PC-3 (cell line): Measurements from ENCODE around the gene LIMA1. TPM values are rescaled to one million over a fixed set of nuclear protein-coding genes. Genes with fewer than 3 reads are reported as not detected.
A peak's percentile ranks its signal among the peaks of the same experiment; 100 is the strongest.

ENCODE experiments used
- ATAC-seq: fragments of 200-7000 bp; cut with Tn5 transposase; 2 replicates; pipeline ENCODE4 v1.9.1; 2020; ENCODE audit warnings: mild to moderate bottlenecking, moderate library complexity
- BruUV-seq: library from RNA; stranded (reverse); fragments of 400-500 nt; replicated peaks from 2 replicates; lab custom pipeline; 2021; lab: Mats Ljungman, UMichigan
- CTCF ChIA-PET: fragments of 300-600 bp; sonication (Branson Sonifier 250); formaldehyde crosslinking; loops from one replicate; lab custom pipeline; 2022; ENCODE audit warnings: antibody characterized with exemption; lab: Charles Lee
- POLR2A ChIA-PET: fragments of 300-600 bp; sonication (Branson Sonifier 250); formaldehyde crosslinking; loops from one replicate; lab custom pipeline; 2022; ENCODE audit warnings: antibody characterized with exemption; ENCODE audit not compliant: unreplicated experiment; lab: Charles Lee
- DNase-seq: peaks from one replicate; pipeline ENCODE4 v3.0.0-alpha.2; 2015
- H2AFZ ChIP-seq: fragments of 300-600 bp; sonication (generic); 2 replicates; pipeline ENCODE4 v1.6.0; 2016; ENCODE audit warnings: antibody characterized with exemption, low read length
- H3F3A ChIP-seq: fragments of 300-600 bp; sonication (generic); one replicate; pipeline ENCODE4 v1.6.0; 2017; ENCODE audit warnings: antibody characterized with exemption, low read length, control low read depth, mild to moderate bottlenecking; ENCODE audit not compliant: unreplicated experiment
- H3K27ac ChIP-seq: fragments of 300-600 bp; sonication (generic); 2 replicates; pipeline ENCODE4 v1.5.1; 2016; ENCODE audit warnings: mild to moderate bottlenecking, low read length
- H3K27me3 ChIP-seq: fragments of 300-600 bp; sonication (generic); 2 replicates; pipeline ENCODE4 v1.6.1; 2016; ENCODE audit warnings: low read length, mixed read lengths
- H3K36me3 ChIP-seq: fragments of 300-600 bp; sonication (generic); 2 replicates; pipeline ENCODE4 v1.6.1; 2016; ENCODE audit warnings: low read depth, mixed run types, low read length, mixed read lengths
- H3K4me1 ChIP-seq: fragments of 300-600 bp; sonication (generic); 2 replicates; pipeline ENCODE4 v1.5.1; 2016; ENCODE audit warnings: low read length; ENCODE audit not compliant: insufficient read depth
- H3K4me2 ChIP-seq: fragments of 300-600 bp; sonication (generic); 2 replicates; pipeline ENCODE4 v1.6.0; 2016; ENCODE audit warnings: low read length
- H3K4me3 ChIP-seq: fragments of 300-600 bp; sonication (generic); 2 replicates; pipeline ENCODE4 v1.5.1; 2016; ENCODE audit warnings: mild to moderate bottlenecking, low read length, mixed read lengths
- H3K79me2 ChIP-seq: fragments of 300-600 bp; sonication (generic); 2 replicates; pipeline ENCODE4 v1.6.1; 2017; ENCODE audit warnings: low read length, mixed read lengths
- H3K9ac ChIP-seq: fragments of 300-600 bp; sonication (generic); 2 replicates; pipeline ENCODE4 v1.6.0; 2016; ENCODE audit warnings: mild to moderate bottlenecking, low read length
- H3K9me2 ChIP-seq: fragments of 300-600 bp; sonication (generic); replicated peaks from 2 replicates; pipeline ENCODE4 v1.6.1; 2016; ENCODE audit warnings: mixed run types, low read length, mixed read lengths
- H3K9me3 ChIP-seq: fragments of 300-600 bp; sonication (generic); 2 replicates; pipeline ENCODE4 v1.6.1; 2016; ENCODE audit warnings: low read length, mixed read lengths
- H4K20me1 ChIP-seq: fragments of 300-600 bp; sonication (generic); 2 replicates; pipeline ENCODE4 v1.6.1; 2016; ENCODE audit warnings: low read length, mixed read lengths
- CTCF ChIP-seq: fragments of 300-600 bp; sonication (generic); conservative IDR thresholded peaks from 2 replicates; pipeline ENCODE4 v1.5.1; 2017; ENCODE audit warnings: antibody characterized with exemption, low read depth, mild to moderate bottlenecking, low read length
- EZH2 ChIP-seq: fragments of 300-600 bp; sonication (generic); IDR thresholded peaks from one replicate; pipeline ENCODE4 v1.6.1; 2017; ENCODE audit warnings: antibody characterized with exemption, mild to moderate bottlenecking, low read length; ENCODE audit not compliant: unreplicated experiment
- EZH2phosphoT487 ChIP-seq: fragments of 300-600 bp; sonication (generic); IDR thresholded peaks from 2 replicates; pipeline ENCODE4 v1.6.1; 2018; ENCODE audit warnings: mild to moderate bottlenecking, antibody characterized with exemption, low read length, borderline replicate concordance
- intact Hi-C: fragments of 100-400 bp; cut with micrococcal nuclease; formaldehyde crosslinking; loops from 2 replicates; pipeline ENCODE4 v1.9.0; 2023
- total RNA-seq: library from RNA; depleted of rRNA; stranded (reverse); fragments of >200 nt; gene quantifications from 2 replicates; pipeline ENCODE4 v1.2.3, GENCODE V29; 2014

LIMA1 gene
- total RNA-seq, 1 experiment from 2014 or later, result 45.1 TPM

GRCh38 chr12:50309950-50310349 lies 26.6 kb upstream of the LIMA1 start:
- BruUV-seq, result no TSS peak
- no peaks in the 10 kb centered on the region for H3K9me3 ChIP-seq
- H3K36me3 ChIP-seq, result no peaks in the 10 kb centered on the region
- peaks cover 2% of the 10 kb centered on the region for H3F3A ChIP-seq
- H3K4me2 ChIP-seq, result peak overlapping the region; percentile 21; the same call in 1 of the 2 replicates
- no peak overlapping the region for H3K9ac ChIP-seq
- no peak for TF ChIP-seq CTCF
- TF ChIP-seq EZH2, result no peak
- TF ChIP-seq EZH2phosphoT487, result no peak
- no peaks in the 10 kb centered on the region for H3K27me3 ChIP-seq
- no peak for DNase-seq
- no peaks in the 10 kb centered on the region for H3K79me2 ChIP-seq
- intact Hi-C loops, result loop anchor here (5.0 to 10.0 kb wide), 3 partner anchors 113 to 325 kb away; partner anchors contain the start of gene SMARCD1
- H3K4me1 ChIP-seq, result peaks cover 24% of the 10 kb centered on the region
- no peaks in the 10 kb centered on the region for H3K9me2 ChIP-seq
- H3K27ac ChIP-seq, result 0 out of 2 replicates have a peak overlapping the region, but pooled peaks have one; percentile 8
- H2AFZ ChIP-seq, result no peak overlapping the region
- ChIA-PET POLR2A (interaction anchor here (0.6 to 1.0 kb wide), 2 partner anchors 21 to 26 kb away, joined by 4 to 6 read pairs; partner anchors contain the start of gene LIMA1), CTCF (interaction anchor here (0.5 to 0.6 kb wide), 2 partner anchors 25 to 107 kb away, joined by 3 read pairs; no protein-coding TSS in a partner anchor)
- no peaks in the 10 kb centered on the region for H4K20me1 ChIP-seq
- ATAC-seq, result no peak
- no peak overlapping the region for H3K4me3 ChIP-seq

- H3K4me2 ChIP-seq, result no peak overlapping the region
Measured at GRCh38 chr12:50302686-50303085, 19.4 kb upstream of the LIMA1 start.

More at GRCh38 chr12:50302686-50303085, 19.4 kb upstream of the LIMA1 start:
- Histone ChIP-seq H3K4me3 (no peak overlapping the region), H3K9ac (no peak overlapping the region), H3K36me3 (no peaks in the 10 kb centered on the region), H2AFZ (no peak overlapping the region), H4K20me1 (no peaks in the 10 kb centered on the region), H3K9me3 (no peaks in the 10 kb centered on the region), H3K4me1 (peaks cover 20% of the 10 kb centered on the region), H3F3A (peaks cover 5% of the 10 kb centered on the region), H3K27me3 (no peaks in the 10 kb centered on the region), H3K79me2 (no peaks in the 10 kb centered on the region), H3K27ac (no peak overlapping the region), H3K9me2 (no peaks in the 10 kb centered on the region)
- ChIA-PET CTCF (interaction anchor here (0.7 kb wide), 1 partner anchor 462 kb away, joined by 5 read pairs; no protein-coding TSS in a partner anchor), POLR2A (interaction anchor here (0.5 kb wide), 1 partner anchor 14 kb away, joined by 3 read pairs; no protein-coding TSS in a partner anchor)
- no peak for TF ChIP-seq EZH2
- TF ChIP-seq EZH2phosphoT487, result no peak
- TF ChIP-seq CTCF, result no peak
- DNase-seq, result peak; percentile 30
- no TSS peak for BruUV-seq
- intact Hi-C loops, result no loop called here
- peak; percentile 32; the same call in 1 of the 2 replicates for ATAC-seq
